Activated CD4-positive, alpha-beta T cell treated with anti-CD3 and anti-CD28 coated beads for 1 hour (primary cell): ENCODE measurements around the gene FRMD8.

Source experiments
- DNase-seq: peaks from one replicate; pipeline ENCODE4 v3.0.0-alpha.2; 2020

Gene FRMD8

DNA sequence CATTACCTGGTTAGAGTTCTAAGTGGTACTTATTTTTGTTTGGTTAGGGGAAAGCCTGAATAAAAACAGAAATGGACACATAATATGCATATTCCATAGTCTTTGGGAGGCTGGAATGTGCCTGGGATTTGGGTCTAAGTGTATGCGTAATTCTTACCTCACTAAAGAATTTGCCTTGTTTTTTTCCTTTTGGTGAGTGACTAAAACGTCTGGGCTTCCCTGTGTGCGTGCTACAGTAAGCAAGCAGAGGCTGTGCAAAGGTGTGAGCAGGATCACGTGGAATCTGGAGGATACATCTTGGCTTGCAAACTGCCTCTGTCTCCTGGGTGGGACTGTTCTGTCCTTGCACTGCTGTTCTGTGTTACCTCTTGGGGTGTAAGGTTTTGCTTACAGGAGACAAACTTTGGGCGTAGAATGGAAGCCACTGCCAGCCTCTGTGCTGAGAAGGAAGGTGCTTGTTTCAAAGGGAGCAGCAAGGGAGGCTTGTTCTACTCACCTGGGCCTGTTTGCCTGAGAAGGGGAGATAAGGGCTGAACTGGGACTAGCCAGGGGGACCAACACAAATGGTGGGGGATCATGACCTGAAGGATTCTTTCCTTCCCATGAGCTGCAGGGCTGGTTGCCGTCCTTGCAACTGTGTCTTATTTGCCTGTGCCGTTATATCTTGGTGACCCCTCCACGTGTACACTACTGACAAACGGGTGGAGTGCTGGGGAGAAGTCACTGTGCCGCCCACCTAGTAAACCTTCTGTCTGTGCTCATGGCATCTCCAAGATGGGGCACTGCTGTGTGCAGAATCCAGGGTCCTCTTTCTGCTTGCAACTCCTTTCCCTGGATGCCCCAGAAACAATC, 40.6 kb downstream of the FRMD8 start:
- peak; percentile 49 for DNase-seq

GRCh38 chr11:65427691-65428577, 41.5 kb downstream of the FRMD8 start:
- peak; percentile 29 for DNase-seq

DNA sequence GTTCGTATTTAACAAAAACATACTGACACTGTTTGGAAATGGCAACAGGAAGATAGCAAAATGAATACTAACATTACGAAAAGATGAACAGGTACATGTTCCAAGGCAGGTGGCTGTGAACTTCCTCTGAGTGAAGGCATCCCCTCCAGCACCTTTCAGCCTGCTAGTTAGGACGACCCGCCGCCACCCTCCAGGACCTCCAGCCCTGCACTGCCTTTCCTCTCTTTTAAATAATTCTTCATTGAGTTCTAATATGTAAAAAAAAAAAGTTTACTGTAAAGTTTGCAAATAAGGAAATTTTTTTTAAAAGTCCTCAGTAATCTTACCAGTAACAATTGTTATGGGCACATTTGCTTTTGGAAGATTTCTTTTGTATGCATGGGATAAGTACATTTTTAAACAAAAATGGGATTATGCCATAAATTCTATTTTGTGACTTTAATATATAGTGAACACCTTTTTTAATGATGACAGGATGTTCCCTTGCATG, 42.2 kb downstream of the FRMD8 start:
- peak; percentile 12 for DNase-seq

- DNase-seq, result peak; percentile 9
Measured at GRCh38 chr11:65429068-65429681, 42.7 kb downstream of the FRMD8 start.

DNA sequence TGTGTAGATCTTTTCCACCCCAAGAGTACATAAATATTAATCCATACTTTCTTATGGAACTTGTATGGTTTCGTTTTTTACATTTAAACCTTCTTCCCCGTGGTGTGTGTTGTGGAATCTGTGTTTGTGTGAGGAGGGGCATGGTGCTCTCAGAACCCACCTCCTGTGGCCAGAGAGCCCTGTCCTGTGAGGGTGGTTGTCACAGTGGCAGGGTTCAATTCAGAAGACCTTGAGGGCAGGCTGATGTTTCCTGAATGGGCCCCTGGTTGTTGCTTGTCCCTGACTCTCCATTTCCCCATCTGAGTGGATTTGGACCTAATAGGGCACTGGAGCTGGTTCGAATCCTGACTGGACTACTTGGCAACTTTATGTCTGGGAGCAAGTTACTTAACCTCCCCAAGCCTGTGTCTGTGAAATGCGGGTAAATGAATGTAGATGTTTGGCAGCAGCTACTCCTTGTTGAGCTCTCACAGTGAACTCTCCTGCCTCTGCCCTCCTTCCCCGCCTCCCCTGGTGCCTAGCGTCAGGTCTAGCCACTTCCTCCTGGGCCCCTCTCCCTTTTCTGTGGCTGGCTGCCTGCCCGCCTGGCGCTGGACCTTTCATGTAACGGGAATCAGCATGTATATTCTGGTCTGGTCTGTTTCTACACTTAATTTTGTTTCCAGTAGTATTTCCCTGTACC, 43.4 kb downstream of the FRMD8 start:
- peak; percentile 26 for DNase-seq

DNA sequence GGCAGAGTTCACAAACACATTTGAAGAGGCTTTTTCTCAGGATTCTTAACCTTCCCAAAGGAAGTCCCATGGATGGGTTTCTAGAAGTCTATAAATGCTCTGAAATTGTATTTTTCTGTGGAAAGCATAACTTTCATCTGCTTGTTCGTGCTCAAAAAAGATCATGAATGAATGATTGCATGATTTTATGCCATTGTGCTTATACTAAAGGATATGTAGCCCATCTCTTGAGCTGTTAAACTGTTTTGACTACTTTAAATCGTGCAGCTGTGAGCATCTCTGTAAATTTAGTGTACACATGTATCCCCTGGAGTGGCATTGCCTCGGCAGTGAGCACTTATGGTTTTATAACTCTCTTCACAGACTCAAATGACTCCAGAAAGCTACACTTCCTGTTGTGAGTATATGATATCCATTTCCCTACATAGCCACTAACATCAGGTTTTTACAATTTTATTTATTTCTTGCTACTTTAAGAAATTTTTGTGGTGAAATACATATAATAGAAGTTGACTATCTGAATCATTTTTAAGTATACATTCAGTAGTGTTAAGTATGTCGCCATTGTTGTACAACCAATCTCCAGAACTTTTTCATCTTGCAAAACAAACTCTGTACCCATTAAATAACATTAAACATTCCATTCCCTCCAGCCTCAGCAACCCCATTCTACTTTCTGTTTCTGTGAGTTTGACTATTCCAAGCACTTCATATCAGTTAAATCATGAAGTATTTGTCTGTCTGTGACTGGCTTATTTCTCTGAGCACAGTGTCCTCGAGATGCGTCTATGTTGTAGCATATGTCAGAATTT, 44.2 kb downstream of the FRMD8 start:
- no peak for DNase-seq

GRCh38 chr11:65431451-65432099, 45.1 kb downstream of the FRMD8 start:
- DNase-seq, result no peak

- DNase-seq, result no peak
Measured at GRCh38 chr11:65432100-65432650, 45.7 kb downstream of the FRMD8 start.

GRCh38 chr11:65432686-65433582, 46.5 kb downstream of the FRMD8 start:
- DNase-seq, result no peak

DNA sequence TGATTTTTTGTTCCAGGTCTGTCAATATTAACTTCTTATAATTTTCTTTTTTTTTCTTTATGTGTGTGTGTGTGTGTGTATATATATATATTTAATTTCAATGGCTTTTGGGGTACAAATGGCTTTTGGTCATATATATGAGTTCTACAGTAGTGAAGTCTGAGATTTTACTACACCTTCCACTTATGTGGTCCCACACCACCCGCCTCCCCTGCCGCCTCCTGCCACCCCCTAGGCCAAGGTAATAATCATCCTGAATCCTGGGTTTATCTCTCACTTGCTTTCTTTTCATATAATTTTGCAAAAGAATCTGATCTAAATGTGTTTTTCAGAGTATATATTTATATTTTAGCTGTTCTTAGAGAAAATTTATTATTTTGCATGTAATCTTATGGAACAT, 47.2 kb downstream of the FRMD8 start:
- no peak for DNase-seq

DNA sequence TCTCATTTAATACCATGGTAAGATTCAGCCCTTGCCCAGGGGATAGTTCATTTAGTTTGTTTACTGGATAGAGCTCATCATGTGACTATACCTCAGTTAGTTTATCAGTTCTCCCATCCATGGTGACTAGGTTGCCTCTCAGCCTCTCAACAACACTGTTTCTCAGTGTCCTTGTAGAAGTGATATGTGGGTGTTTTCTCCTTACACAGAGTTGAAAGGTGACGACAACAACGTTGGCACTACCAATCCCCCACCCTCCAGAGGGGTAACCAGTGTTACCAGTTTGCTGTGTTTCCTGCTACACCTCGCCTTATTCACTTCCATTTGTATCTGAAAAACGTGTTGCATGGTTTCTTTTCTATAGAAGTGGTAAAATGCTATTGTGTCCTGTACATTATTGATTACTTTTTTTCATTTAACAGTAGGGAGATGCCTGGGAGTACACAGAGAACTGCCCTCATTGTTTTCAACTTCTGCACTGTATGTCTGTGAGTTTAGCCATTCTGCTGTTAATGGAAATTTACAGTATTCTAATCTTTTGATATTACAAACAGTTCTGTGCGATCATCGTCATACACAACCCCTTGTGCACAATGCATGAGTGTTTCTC, 47.7 kb downstream of the FRMD8 start:
- DNase-seq, result no peak

GRCh38 chr11:65434667-65435410, 48.4 kb downstream of the FRMD8 start:
- no peak for DNase-seq

- DNase-seq, result no peak
Measured at GRCh38 chr11:65435411-65435931, 49.0 kb downstream of the FRMD8 start.

DNA sequence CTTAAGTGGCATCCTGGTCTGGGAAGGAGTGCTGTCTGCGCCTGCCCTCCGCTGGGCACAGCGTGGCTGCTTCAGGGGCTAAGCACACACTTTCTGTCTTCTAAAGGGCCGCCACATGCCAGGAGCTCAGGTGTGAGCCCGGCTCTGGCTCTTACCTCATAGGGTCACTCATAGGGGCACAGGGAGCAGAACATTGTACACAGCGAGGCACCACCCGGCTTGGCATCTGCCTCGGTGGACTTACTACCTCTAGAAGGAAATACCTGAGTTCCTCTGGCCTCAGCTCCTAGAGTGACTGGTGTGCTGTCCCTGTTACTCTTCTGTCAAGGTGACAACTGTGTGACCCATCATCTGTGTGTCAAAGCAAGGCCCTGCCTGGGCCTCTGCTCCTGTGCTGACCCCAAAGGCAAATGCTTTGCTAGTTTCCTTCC, 49.6 kb downstream of the FRMD8 start:
- DNase-seq, result no peak

- no peak for DNase-seq
Measured at GRCh38 chr11:65436412-65437032, 50.1 kb downstream of the FRMD8 start.

- DNase-seq, result no peak
Measured at GRCh38 chr11:65437436-65438227, 51.2 kb downstream of the FRMD8 start.
